Measurements from ENCODE around the gene YBX3. TPM values are rescaled to one million over a fixed set of nuclear protein-coding genes. Genes with fewer than 3 reads are reported as not detected.

The YBX3 gene
- total and polyA plus RNA-seq, 2 donors (not counting 1 experiment from before 2014, with no cell fraction given): 60.8 to 191 TPM

- Mint-ChIP-seq H3K4me1 (no peaks in the 10 kb centered on the region), H3K27me3 (peaks cover 24% of the 10 kb centered on the region), H3K9me3 (ENCODE audit: insufficient read depth) (no peaks in the 10 kb centered on the region), H3K4me3 (no peak overlapping the region), H3K27ac (no peak overlapping the region)
- intact Hi-C loops (cut with micrococcal nuclease): no loop called here
- Histone ChIP-seq H2AFZ (ENCODE audit: insufficient read depth, low read depth, low read length, poor library complexity, severe bottlenecking) (no peak overlapping the region), H3K4me1 (ENCODE audit: control insufficient read depth in 2 of 2, insufficient read depth in 2 of 2, low read length in 2 of 2) (no peaks in the 10 kb centered on the region), H3K4me3 (ENCODE audit: control extremely low read depth in 1 of 5, extremely low read depth in 1 of 5, insufficient read depth in 1 of 5, low read depth in 2 of 5, low read length in 4 of 5) (no peak overlapping the region), H3K27ac (ENCODE audit: low read length in 2 of 2) (no peak overlapping the region), H3K9ac (ENCODE audit: low read length) (no peak overlapping the region), H3K36me3 (replicated peaks in 1 of 2; ENCODE audit: control extremely low read depth in 1 of 2, control insufficient read depth in 1 of 2, extremely low read depth in 1 of 2, insufficient read depth in 2 of 2, low read length in 1 of 2) (no peaks in the 10 kb centered on the region), H3K27me3 (replicated peaks in 1 of 4; ENCODE audit: control extremely low read depth in 1 of 4, control insufficient read depth in 3 of 4, insufficient read depth in 4 of 4, low read length in 3 of 4) (peaks cover 0 to 12% (median 0%) of the 10 kb centered on the region in 4 experiments), H3K79me2 (ENCODE audit: control insufficient read depth, insufficient read depth, low read length) (no peaks in the 10 kb centered on the region), H4K20me1 (ENCODE audit: control insufficient read depth, insufficient read depth, low read length, poor library complexity, severe bottlenecking) (no peaks in the 10 kb centered on the region), H3K9me3 (ENCODE audit: control extremely low read depth in 1 of 3, control insufficient read depth in 2 of 3, insufficient read depth in 1 of 3, low read length in 2 of 3) (no peaks in the 10 kb centered on the region), H3K4me2 (replicated peaks; ENCODE audit: low read depth, low read length, poor library complexity, severe bottlenecking) (no peak overlapping the region)
- DNase-seq: no peak
- ChIA-PET POLR2A (interaction anchor here (0.6 kb wide), 1 partner anchor 437 kb away, joined by 3 read pairs; no protein-coding TSS in a partner anchor), CTCF (no interaction called here)
- ATAC-seq (ENCODE audit: low read depth): no peak
- TF ChIP-seq EZH2 (IDR thresholded peaks at IDR 0.05; ENCODE audit: borderline replicate concordance, insufficient read depth, low read depth, low read length, poor library complexity, severe bottlenecking): no peak
- no peak for TF ChIP-seq CTCF (IDR thresholded peaks at IDR 0.05)
Observed at GRCh38 chr12:10735428-10735827, 12.3 kb upstream of the YBX3 start.

- no peak overlapping the region for H3K9ac ChIP-seq (ENCODE audit: low read length)
- no peak overlapping the region for H3K4me3 ChIP-seq (ENCODE audit: control extremely low read depth in 1 of 5, extremely low read depth in 1 of 5, insufficient read depth in 1 of 5, low read depth in 2 of 5, low read length in 4 of 5)
- intact Hi-C loops (cut with micrococcal nuclease): no loop called here
- Mint-ChIP-seq H3K9me3 (ENCODE audit: insufficient read depth) (no peaks in the 10 kb centered on the region), H3K27ac (no peak overlapping the region), H3K27me3 (peaks cover 35% of the 10 kb centered on the region), H3K4me1 (no peaks in the 10 kb centered on the region), H3K4me3 (no peak overlapping the region)
- no peaks in the 10 kb centered on the region for H3K4me1 ChIP-seq (ENCODE audit: control insufficient read depth in 2 of 2, insufficient read depth in 2 of 2, low read length in 2 of 2)
- no peaks in the 10 kb centered on the region for H3K36me3 ChIP-seq (replicated peaks in 1 of 2; ENCODE audit: control extremely low read depth in 1 of 2, control insufficient read depth in 1 of 2, extremely low read depth in 1 of 2, insufficient read depth in 2 of 2, low read length in 1 of 2)
- TF ChIP-seq EZH2 (IDR thresholded peaks at IDR 0.05; ENCODE audit: borderline replicate concordance, insufficient read depth, low read depth, low read length, poor library complexity, severe bottlenecking) (no peak), CTCF (IDR thresholded peaks at IDR 0.05) (no peak)
- POLR2A ChIA-PET: no interaction called here
- WGBS (ENCODE audit: insufficient coverage): no CpG with 5 or more reads among the region's 4 CpGs
- CTCF ChIA-PET: interaction anchor here (0.7 to 1.2 kb wide), 2 partner anchors 9 to 968 kb away, joined by 3 to 4 read pairs; partner anchors contain the start of gene YBX3
- H3K79me2 ChIP-seq (ENCODE audit: control insufficient read depth, insufficient read depth, low read length): peaks cover 4% of the 10 kb centered on the region
- no peak for ATAC-seq (ENCODE audit: low read depth)
- no peak overlapping the region for H3K4me2 ChIP-seq (replicated peaks; ENCODE audit: low read depth, low read length, poor library complexity, severe bottlenecking)
- H2AFZ ChIP-seq (ENCODE audit: insufficient read depth, low read depth, low read length, poor library complexity, severe bottlenecking): no peak overlapping the region
- no peak for DNase-seq
- H3K27me3 ChIP-seq (replicated peaks in 1 of 4; ENCODE audit: control extremely low read depth in 1 of 4, control insufficient read depth in 3 of 4, insufficient read depth in 4 of 4, low read length in 3 of 4): peaks cover 0 to 12% (median 2%) of the 10 kb centered on the region in 4 experiments
- no peaks in the 10 kb centered on the region for H3K9me3 ChIP-seq (ENCODE audit: control extremely low read depth in 1 of 3, control insufficient read depth in 2 of 3, insufficient read depth in 1 of 3, low read length in 2 of 3)
- H3K27ac ChIP-seq (ENCODE audit: low read length in 2 of 2): no peak overlapping the region
- no peaks in the 10 kb centered on the region for H4K20me1 ChIP-seq (ENCODE audit: control insufficient read depth, insufficient read depth, low read length, poor library complexity, severe bottlenecking)
Observed at GRCh38 chr12:10732549-10732948, 9.4 kb upstream of the YBX3 start.
